DMS53 treated with DMSO at 0.1 percent for 48 hours (cell line): Measurements from ENCODE around the gene CHST15.

Experiments used
- DNase-seq: peaks from one replicate; lab custom pipeline; 2025; ENCODE audit not compliant: unreplicated experiment; lab: John Stamatoyannopoulos, UW

Gene CHST15

GRCh38 chr10:124032087-124032935 is 61.1 kb downstream of the CHST15 start:
- DNase-seq = no peak

- no peak for DNase-seq
Measured at GRCh38 chr10:124030492-124031110, 62.8 kb downstream of the CHST15 start.

GRCh38 chr10:124030061-124030460 is 63.3 kb downstream of the CHST15 start:
- DNase-seq = no peak

- DNase-seq = no peak
Measured at GRCh38 chr10:124029559-124029958, 63.8 kb downstream of the CHST15 start.

GRCh38 chr10:124028700-124029480 is 64.5 kb downstream of the CHST15 start:
- DNase-seq = no peak

GRCh38 chr10:124027651-124028050 is 65.7 kb downstream of the CHST15 start:
- DNase-seq = no peak

- no peak for DNase-seq
Measured at GRCh38 chr10:124027031-124027611, 66.3 kb downstream of the CHST15 start.

GRCh38 chr10:124026589-124026939 is 66.8 kb downstream of the CHST15 start:
- no peak for DNase-seq

- DNase-seq = no peak
Measured at GRCh38 chr10:124025660-124026588, 67.5 kb downstream of the CHST15 start.

GRCh38 chr10:124025152-124025551 is 68.2 kb downstream of the CHST15 start:
- DNase-seq = no peak

- DNase-seq = no peak
Measured at GRCh38 chr10:124022066-124022465, 71.3 kb downstream of the CHST15 start.

- DNase-seq = no peak
Measured at GRCh38 chr10:124020981-124021815, 72.2 kb downstream of the CHST15 start.

GRCh38 chr10:124019886-124020797 is 73.3 kb downstream of the CHST15 start:
- no peak for DNase-seq

GRCh38 chr10:124018886-124019525 is 74.4 kb downstream of the CHST15 start:
- DNase-seq = no peak

- no peak for DNase-seq
Measured at GRCh38 chr10:124017729-124018128, 75.7 kb downstream of the CHST15 start.

- no peak for DNase-seq
Measured at GRCh38 chr10:124016804-124017375, 76.5 kb downstream of the CHST15 start.

- no peak for DNase-seq
Measured at GRCh38 chr10:124015991-124016390, 77.4 kb downstream of the CHST15 start.
